Common myeloid progenitor, CD34-positive (primary cell): ENCODE measurements around the gene SAMD1.

ENCODE experiments used
- CTCF ChIA-PET: fragments of 350-600 bp; sonication (Branson Sonifier 250); formaldehyde crosslinking; loops from one replicate; lab custom pipeline; 2021; ENCODE audit warnings: antibody characterized with exemption; lab: Charles Lee
- POLR2A ChIA-PET: fragments of 350-600 bp; sonication (Branson Sonifier 250); formaldehyde crosslinking; loops from one replicate; lab custom pipeline; 2021; ENCODE audit warnings: antibody characterized with exemption; lab: Charles Lee
- DNase-seq, 3 donors: peaks; one replicate each; pipeline versions ENCODE4 v3.0.0 to v3.0.0-alpha.2; 2013
- H3K27ac ChIP-seq, 2 experiments: 1 replicate in 1 of 2; 2 replicates in 1 of 2; pipeline ENCODE4 v1.7.0; 2013; ENCODE audit warnings: inconsistent platforms in 2 of 2, low read length in 2 of 2, mild to moderate bottlenecking in 2 of 2, low read depth in 1 of 2, moderate library complexity in 1 of 2; ENCODE audit not compliant: severe bottlenecking in 2 of 2, insufficient read depth in 1 of 2, poor library complexity in 1 of 2
- H3K27me3 ChIP-seq, 5 experiments: replicated peaks in 2 of 5; 1 replicate in 3 of 5; 2 replicates in 2 of 5; pipeline versions ENCODE4 v1.6.1 to v1.7.0; 2013; ENCODE audit warnings: low read length in 4 of 5, mild to moderate bottlenecking in 2 of 5, moderate library complexity in 2 of 5, inconsistent platforms in 1 of 5; ENCODE audit not compliant: insufficient read depth in 5 of 5, control insufficient read depth in 4 of 5
- H3K36me3 ChIP-seq, 4 experiments: 1 replicate in 2 of 4; 2 replicates in 2 of 4; pipeline versions ENCODE4 v1.6.1 to v1.7.0; 2013; ENCODE audit warnings: low read length in 3 of 4, control low read depth in 1 of 4, mild to moderate bottlenecking in 1 of 4; ENCODE audit not compliant: control insufficient read depth in 4 of 4, insufficient read depth in 4 of 4
- H3K4me1 ChIP-seq, 4 experiments: 1 replicate in 3 of 4; 2 replicates in 1 of 4; pipeline versions ENCODE4 v1.6.1 to v1.7.1; 2013; ENCODE audit warnings: low read length in 3 of 4, mild to moderate bottlenecking in 3 of 4, control low read depth in 1 of 4, inconsistent platforms in 1 of 4, moderate library complexity in 1 of 4; ENCODE audit not compliant: control insufficient read depth in 4 of 4, insufficient read depth in 4 of 4; ENCODE audit errors: control extremely low read depth in 1 of 4
- H3K4me3 ChIP-seq, 7 experiments: 1 replicate in 4 of 7; 2 replicates in 3 of 7; pipeline versions ENCODE4 v1.5.1 to v1.7.0; 2013; ENCODE audit warnings: mild to moderate bottlenecking in 7 of 7, low read length in 6 of 7, moderate library complexity in 6 of 7, inconsistent platforms in 2 of 7, low read depth in 2 of 7, control low read depth in 1 of 7; ENCODE audit not compliant: insufficient read depth in 4 of 7, control insufficient read depth in 1 of 7; ENCODE audit errors: extremely low read depth in 1 of 7
- H3K9me3 ChIP-seq, 5 experiments: 1 replicate in 4 of 5; 2 replicates in 1 of 5; pipeline versions ENCODE4 v1.6.1 to v1.7.1; 2013; ENCODE audit warnings: low read length in 4 of 5, mild to moderate bottlenecking in 2 of 5, inconsistent platforms in 1 of 5, low read depth in 1 of 5, moderate library complexity in 1 of 5; ENCODE audit not compliant: control insufficient read depth in 4 of 5, insufficient read depth in 2 of 5; ENCODE audit errors: control extremely low read depth in 1 of 5
- WGBS: methylation state at CpG from one replicate; pipeline ENCODE4 v1.1.5; 2013; ENCODE audit not compliant: insufficient coverage; 5-methylcytosine and 5-hydroxymethylcytosine counted together

Gene SAMD1

DNA sequence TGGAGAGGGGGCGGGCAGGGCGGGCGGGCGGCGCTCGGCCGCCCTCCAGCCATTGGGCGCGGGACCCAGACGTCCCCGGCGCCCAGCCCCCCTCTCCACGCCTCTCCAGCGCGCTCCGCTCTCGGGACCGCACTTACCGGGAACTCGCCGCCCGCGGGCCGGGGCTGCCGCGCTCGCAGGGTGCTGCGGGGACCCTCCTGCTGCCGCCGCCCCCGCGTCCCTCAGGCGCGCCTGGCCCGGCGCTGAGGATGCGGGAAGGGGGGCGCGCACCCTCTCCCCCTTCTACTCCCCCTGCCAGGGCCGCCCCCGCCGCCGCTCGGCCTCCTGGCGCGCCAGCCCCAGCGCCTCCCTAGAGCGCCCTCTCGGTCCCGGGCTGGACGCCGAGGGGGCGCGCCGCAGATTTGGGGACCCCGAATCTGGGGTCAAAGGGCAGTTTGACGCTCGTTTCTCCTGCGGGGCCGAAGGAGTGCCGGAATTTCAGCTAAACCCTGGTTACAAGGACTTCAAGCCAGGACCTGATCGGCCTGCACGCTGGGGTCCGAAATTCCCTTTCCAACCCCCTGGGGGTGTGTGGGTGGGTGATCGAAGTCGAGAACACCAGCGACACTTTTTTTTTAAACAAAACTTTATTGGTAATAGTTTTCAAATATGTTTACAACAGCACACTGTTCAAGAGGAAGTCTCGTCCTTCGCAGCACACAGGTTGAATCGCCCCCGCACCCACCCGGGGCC, 696 bp upstream of the SAMD1 start:
- H3K9me3 ChIP-seq: peaks cover 0 to 6% (median 0%) of the 10 kb centered on the region in 5 experiments
- peak; percentile 89 to 93 (median 92) for DNase-seq
- peak overlapping the region; percentile 76 to 86 (median 81) for H3K4me3 ChIP-seq
- H3K27me3 ChIP-seq: no peaks in the 10 kb centered on the region
- 0% methylated on average over 25 of the region's 72 CpGs for WGBS
- H3K36me3 ChIP-seq: peaks cover 5 to 19% (median 13%) of the 10 kb centered on the region in 4 experiments
- ChIA-PET CTCF (interaction anchor here (0.7 to 3.9 kb wide), 5 partner anchors 10 to 32 kb away, joined by 3 to 25 read pairs (median 4); no protein-coding TSS in a partner anchor), POLR2A (interaction anchor here (0.5 to 1.6 kb wide), 4 partner anchors 9 to 361 kb away, joined by 3 to 5 read pairs (median 4); partner anchors contain the start of gene PRKACA)
- peak overlapping the region; percentile 46 to 80 for H3K27ac ChIP-seq
- H3K4me1 ChIP-seq: peaks cover 0 to 18% (median 17%) of the 10 kb centered on the region in 4 experiments

DNA sequence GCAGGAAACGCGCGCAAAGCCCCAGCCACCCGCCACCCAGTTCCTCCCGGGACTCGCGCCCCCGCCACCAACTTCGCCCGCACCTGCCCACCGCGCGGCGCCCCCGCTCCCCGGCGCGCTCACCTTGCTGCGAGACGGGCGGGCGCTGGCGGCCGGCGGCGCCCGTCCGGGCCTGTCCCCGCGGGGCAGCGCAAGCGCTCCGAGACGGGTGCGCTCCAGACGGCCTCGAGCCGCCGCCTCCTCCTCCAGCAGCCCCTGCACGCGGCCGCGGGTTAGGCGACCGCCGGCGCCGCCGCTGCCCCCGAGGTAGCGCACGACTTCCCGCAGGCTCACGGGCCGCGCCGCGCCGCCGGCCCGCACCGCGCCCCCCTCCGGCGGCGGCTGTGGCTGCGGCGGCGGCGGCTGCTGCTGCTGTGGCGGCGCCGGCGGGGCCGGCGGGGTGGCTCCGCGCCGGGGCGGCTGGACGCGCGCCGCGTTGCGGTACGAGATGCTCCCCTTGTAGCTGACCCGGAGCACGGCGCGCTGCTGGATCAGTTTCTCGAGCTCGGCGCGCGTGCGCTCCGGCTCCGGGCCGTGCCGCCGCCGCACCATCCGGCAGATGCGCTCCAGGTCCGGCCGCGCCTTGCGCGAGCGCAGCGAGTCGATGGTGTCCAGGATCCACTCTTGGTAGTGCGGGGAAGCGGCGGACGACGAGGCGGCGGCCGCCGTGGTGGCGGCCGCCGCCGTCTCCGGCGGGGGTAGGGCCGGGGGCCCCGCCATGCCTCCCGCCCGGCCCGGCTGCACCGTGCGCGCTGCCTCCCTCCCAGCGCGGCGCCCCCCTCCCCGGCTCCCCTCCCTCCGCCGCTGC, 666 bp downstream of the SAMD1 start:
- ChIA-PET POLR2A (interaction anchor here (0.7 to 1.0 kb wide), 2 partner anchors 8 to 250 kb away, joined by 3 read pairs; no protein-coding TSS in a partner anchor), CTCF (interaction anchor here (1.1 to 2.2 kb wide), 5 partner anchors 9 to 26 kb away, joined by 3 to 11 read pairs (median 4); partner anchors contain the start of gene MISP3)
- Histone ChIP-seq H3K27me3 (no peaks in the 10 kb centered on the region), H3K27ac (no peak overlapping the region), H3K4me3 (peak overlapping the region; percentile 35 to 84 (median 72)), H3K9me3 (peaks cover 0 to 6% (median 0%) of the 10 kb centered on the region in 5 experiments), H3K36me3 (peaks cover 5 to 19% (median 14%) of the 10 kb centered on the region in 4 experiments), H3K4me1 (peaks cover 0 to 18% (median 17%) of the 10 kb centered on the region in 4 experiments)
- DNase-seq: peak; percentile 59 to 73 (median 64)
- under 1% methylated on average over 81 of the region's 142 CpGs for WGBS

DNA sequence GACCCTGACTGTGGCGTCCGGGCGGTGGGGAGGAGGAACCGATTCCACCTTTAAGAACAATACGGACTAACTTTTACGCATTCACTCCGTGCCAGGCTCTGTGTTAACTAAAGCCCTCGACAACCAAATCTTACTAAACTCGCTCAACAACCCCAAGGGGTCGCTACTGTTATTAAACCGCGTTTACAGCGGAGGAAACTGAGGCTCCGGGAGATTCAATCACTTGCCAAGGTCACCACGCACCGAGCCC, 1.2 kb downstream of the SAMD1 start:
- POLR2A ChIA-PET: interaction anchor here (1.0 kb wide), 1 partner anchor 250 kb away, joined by 3 read pairs; no protein-coding TSS in a partner anchor
- 37% methylated on average over 11 of the region's 16 CpGs for WGBS
- Histone ChIP-seq H3K36me3 (peaks cover 5 to 19% (median 14%) of the 10 kb centered on the region in 4 experiments), H3K9me3 (peaks cover 0 to 6% (median 0%) of the 10 kb centered on the region in 5 experiments), H3K27ac (no peak overlapping the region), H3K27me3 (no peaks in the 10 kb centered on the region), H3K4me1 (peaks cover 0 to 18% (median 17%) of the 10 kb centered on the region in 4 experiments), H3K4me3 (peak overlapping the region; percentile 17 to 84 (median 71))
- DNase-seq: peak in 2 of 3 donors; percentile 50 to 56
- CTCF ChIA-PET: interaction anchor here (1.1 to 2.2 kb wide), 5 partner anchors 9 to 27 kb away, joined by 3 to 11 read pairs (median 4); partner anchors contain the start of gene MISP3

DNA sequence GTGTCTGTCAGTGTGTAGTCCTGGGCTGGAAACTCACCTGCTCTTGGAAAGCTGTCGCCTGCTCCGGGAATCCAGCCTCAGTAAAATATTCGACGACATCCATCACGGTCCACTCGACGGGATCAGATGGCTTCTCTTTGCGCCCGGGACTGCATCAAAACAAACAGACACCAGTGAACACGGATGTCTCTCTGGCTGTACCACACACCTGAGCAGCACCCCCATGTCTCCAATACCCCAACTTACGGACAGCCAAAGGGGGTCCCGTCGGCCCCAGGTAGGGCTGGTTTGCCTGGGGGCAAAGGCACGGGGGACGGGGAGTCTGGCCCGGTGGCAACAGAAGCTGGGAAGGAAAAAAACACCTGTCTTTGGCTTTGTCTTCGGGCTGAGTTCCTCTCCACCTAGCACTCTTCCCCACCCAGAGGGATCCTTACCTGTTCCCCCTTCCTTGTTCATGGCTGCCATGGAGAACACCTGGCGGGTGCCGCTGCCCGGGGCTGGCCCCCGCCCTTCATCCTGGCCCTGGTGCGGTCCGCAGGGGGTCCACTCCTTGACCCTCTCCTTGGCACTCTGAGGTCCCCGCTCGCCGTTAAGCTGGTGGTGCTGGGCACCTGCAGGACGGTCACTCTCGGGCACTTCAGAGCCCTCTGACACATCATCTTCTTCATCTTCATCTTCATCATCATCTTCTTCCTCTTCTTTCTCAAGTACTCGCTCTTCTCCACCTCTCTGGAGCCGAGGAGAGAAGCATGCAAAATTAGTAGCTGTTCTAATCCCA, 1.7 kb downstream of the SAMD1 start:
- POLR2A ChIA-PET: interaction anchor here (1.0 kb wide), 1 partner anchor 249 kb away, joined by 3 read pairs; no protein-coding TSS in a partner anchor
- DNase-seq: no peak
- Histone ChIP-seq H3K27me3 (no peaks in the 10 kb centered on the region), H3K36me3 (peaks cover 5 to 19% (median 14%) of the 10 kb centered on the region in 4 experiments), H3K27ac (no peak overlapping the region), H3K9me3 (peaks cover 0 to 6% (median 0%) of the 10 kb centered on the region in 5 experiments), H3K4me3 (peak overlapping the region in 5 of 7 experiments; percentile 35 to 84 (median 72)), H3K4me1 (peaks cover 0 to 18% (median 17%) of the 10 kb centered on the region in 4 experiments)
- CTCF ChIA-PET: interaction anchor here (1.1 to 2.2 kb wide), 7 partner anchors 8 to 27 kb away, joined by 3 to 11 read pairs (median 4); partner anchors contain the start of gene MISP3
- 92% methylated on average over 24 of the region's 30 CpGs for WGBS

DNA sequence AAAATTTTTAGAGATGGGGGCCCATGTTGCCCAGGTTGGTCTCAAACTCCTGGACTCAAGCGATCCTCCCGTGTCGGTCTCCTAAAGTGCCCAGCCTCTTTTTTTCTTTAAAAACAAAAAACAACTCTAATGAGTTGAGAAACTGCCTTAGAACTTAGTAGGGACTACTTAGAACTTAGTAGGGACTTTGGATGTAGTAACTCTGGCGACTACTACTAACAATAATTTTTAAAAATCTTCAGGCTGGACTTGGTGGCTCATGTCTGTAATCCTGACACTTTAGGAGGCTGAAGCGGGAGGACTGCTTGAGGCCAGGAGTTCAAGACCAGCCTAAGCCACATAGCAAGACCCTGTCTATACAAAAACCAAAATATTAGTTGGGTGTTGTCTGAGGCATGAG, 4.5 kb downstream of the SAMD1 start:
- no peaks in the 10 kb centered on the region for H3K9me3 ChIP-seq

DNA sequence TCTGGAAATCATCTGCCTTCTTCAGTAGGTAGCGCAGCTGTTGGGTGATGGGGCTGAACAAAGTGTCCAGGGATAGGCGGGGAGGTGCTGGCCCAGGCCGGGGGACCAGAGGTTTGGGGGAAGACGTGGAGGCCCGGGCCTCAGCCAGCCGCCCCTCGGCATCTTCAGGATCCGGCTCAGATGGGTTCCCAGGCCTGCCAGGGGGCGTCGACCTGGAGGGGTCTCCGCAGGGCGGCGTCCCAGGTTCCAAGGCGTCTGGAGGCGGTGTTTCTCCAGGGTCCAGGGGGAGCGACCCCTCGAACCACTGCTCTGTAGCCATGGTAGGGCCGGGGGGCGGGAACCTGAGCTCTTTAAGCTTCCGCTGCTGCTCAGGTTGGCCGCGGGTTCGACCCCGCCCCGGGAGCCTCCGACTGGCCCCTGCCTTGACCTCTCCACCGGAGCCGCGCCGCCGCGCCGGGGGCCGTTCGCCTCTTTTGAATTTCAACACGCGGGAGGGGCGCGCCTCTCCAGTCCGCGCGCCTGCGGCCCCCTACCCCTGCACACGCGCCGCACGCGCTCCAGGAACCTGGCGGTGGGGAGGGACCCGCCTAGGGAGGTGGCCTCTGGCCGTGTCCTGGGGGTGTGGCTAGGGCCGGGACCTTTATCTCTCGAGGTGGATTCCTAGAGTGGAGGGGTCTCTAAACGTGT, 5.1 kb downstream of the SAMD1 start, which contains the start of gene C19orf67:
Gene C19orf67, minus strand, starts transcription at position 475 of the 687 bp plus-strand sequence. Its CDS starts 156 bp downstream, at position 319.
- H3K27ac ChIP-seq: no peak within 1 kb of the TSS
- POLR2A ChIA-PET: no interaction called here
- peaks cover 2 to 23% (median 19%) of the 10 kb centered on the region in 4 experiments for H3K4me1 ChIP-seq
- H3K27me3 ChIP-seq: no peaks in the 10 kb centered on the region
- no peak for DNase-seq
- CTCF ChIA-PET: no interaction called here
- peaks cover 5 to 19% (median 12%) of the 10 kb centered on the region in 4 experiments for H3K36me3 ChIP-seq
- H3K9me3 ChIP-seq: no peaks in the 10 kb centered on the region
- H3K4me3 ChIP-seq: no peak within 1 kb of the TSS
- 93% methylated on average over 45 of the region's 54 CpGs for WGBS

More for the DNA sequence above, 4.5 kb downstream of the SAMD1 start:
- Histone ChIP-seq H3K4me1 (peaks cover 2 to 17% (median 14%) of the 10 kb centered on the region in 4 experiments), H3K27me3 (no peaks in the 10 kb centered on the region), H3K27ac (no peak overlapping the region), H3K4me3 (no peak overlapping the region), H3K36me3 (peaks cover 5 to 19% (median 12%) of the 10 kb centered on the region in 4 experiments)
- CTCF ChIA-PET: no interaction called here
- DNase-seq: no peak
- POLR2A ChIA-PET: no interaction called here
- WGBS: no CpG with 5 or more reads among the region's 5 CpGs
